KBM-7 (cell line): ENCODE results near the gene SERTM1.

Experiments used
- DNase-seq: peaks from one replicate; pipeline ENCODE4 v3.0.0-alpha.2; 2015
- in situ Hi-C: fragments of 300-500 bp; cut with MboI; formaldehyde crosslinking; loops from 2 replicates; pipeline ENCODE4 v1.14.3; 2020; ENCODE audit warnings: low sequenced_read_pairs, low pct_unique_long_range_greater_than_20kb, mixed read lengths

The SERTM1 gene

DNA sequence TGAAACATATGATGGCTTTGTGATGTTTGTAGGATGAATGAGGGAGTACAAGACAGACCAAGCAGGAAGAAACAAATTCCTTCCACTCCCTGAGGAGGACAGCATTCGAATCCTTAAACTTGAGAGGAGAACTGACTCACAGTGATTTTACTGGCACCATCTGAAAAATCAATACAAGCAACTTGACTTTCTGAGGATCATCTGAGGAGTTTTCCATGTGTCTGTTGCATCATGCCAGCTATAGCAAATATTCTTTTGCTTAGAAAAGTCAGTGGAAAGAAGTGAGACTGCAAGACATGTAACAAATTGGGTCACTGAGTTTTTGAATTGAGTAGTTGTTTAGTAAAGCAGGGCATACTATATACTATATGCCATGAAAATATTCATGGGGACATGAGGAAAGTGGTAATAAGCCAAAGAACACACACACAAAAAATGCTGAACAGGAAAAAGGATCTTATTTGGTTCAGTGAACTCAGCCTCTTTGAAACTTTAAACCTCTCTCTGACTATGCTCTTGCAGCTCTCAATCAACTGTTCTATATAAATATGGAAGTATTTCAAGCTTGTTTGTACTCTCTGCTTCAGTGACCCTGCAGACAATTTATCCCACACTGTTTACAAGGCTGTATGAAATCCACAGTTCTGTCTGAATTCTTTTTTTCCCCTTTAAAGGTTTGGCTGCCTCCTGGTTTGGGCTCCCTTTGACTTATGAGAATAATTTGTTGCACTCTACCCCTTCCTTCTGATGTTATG, 35.5 kb downstream of the SERTM1 start:
- no peak for DNase-seq
- in situ Hi-C loops, result no loop called here

- DNase-seq, result no peak
- in situ Hi-C loops, result no loop called here
Measured at GRCh38 chr13:36710396-36710795, 36.6 kb downstream of the SERTM1 start.

DNA sequence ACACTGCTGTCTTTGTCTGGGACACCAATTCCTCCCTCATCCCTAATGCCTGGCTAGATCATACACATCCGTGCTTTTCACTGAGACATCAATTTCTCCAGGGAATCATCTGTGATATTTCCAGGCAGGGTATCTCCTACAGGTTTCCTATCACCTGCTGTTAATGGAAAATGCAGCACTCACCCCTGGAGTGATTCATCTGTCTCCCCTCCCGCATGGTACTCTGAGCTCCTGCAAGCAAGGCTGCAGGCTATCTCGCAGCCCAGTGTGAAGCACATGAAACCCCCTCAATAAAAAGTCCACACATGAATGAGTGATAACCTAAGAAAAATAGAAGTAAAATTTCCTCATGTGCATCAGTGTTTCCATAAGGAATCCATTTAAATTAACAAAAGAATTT, 38.5 kb downstream of the SERTM1 start:
- DNase-seq, result no peak
- in situ Hi-C loops, result no loop called here

- DNase-seq, result no peak
- in situ Hi-C loops, result no loop called here
Measured at GRCh38 chr13:36712770-36713169, 39.0 kb downstream of the SERTM1 start.

GRCh38 chr13:36713887-36714286, 40.1 kb downstream of the SERTM1 start:
- in situ Hi-C loops, result no loop called here
- DNase-seq, result no peak

- DNase-seq, result no peak
- in situ Hi-C loops, result no loop called here
Measured at GRCh38 chr13:36715841-36716240, 42.0 kb downstream of the SERTM1 start.

GRCh38 chr13:36717017-36717416, 43.2 kb downstream of the SERTM1 start:
- no peak for DNase-seq
- in situ Hi-C loops, result no loop called here

GRCh38 chr13:36717966-36718545, 44.2 kb downstream of the SERTM1 start:
- in situ Hi-C loops, result no loop called here

DNA sequence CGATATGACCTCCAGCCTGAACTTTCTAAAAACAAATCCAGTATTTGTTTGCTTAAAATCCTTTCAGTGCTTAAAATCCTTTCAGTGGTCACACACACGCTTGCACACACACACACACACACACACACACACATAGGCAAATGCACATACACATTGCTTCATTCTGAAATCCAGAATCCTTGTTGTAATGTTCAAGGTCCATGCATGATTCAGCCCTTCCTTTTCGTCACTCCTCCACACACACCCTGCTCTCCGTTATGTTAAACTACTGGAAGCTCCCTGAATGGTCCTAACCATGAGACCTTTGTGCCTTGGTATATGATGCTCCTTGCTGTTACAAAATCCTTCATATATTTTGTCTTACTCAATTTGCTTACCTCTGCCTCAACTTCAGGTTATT, 44.9 kb downstream of the SERTM1 start:
- in situ Hi-C loops, result no loop called here
- no peak for DNase-seq

More at GRCh38 chr13:36717966-36718545, 44.2 kb downstream of the SERTM1 start:
- DNase-seq, result no peak

DNA sequence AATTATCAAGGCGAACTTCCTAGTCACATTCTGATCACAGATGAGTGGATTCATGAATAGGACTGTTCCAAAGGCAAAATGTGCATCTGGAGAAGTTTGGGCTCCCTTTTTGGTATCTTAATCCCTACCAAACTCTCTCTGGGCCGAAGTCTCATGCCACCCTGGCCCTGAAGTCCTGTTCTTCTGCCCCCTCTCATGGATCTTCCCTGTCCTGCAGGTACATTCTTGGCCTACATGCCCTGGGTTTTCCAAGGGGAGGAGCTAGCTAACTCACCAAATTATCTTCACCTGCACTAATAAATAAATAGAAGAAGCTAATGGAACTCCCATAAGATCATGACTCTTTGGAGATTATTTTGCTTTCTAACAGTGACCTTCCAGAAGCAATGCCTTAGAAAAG, 50.3 kb downstream of the SERTM1 start:
- in situ Hi-C loops, result no loop called here
- no peak for DNase-seq

DNA sequence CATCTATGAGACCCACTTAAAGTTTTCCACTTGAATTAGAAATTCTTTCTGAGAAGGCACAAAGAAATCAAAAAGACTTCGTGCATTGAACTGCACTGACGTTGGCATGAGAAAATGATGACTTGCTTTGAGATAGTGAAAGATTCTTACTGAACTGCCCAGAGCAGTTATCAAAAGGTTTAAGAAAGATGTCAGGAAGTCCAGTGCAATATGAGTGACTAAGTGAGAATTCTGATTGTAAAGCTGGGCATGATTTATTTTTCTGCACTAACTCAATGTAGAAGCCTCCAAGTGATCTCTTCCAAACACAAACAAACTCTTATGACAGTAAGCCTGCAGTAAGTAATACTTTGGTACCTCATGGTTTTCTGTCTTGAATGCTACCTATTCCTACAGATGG, 52.1 kb downstream of the SERTM1 start:
- in situ Hi-C loops, result no loop called here

DNA sequence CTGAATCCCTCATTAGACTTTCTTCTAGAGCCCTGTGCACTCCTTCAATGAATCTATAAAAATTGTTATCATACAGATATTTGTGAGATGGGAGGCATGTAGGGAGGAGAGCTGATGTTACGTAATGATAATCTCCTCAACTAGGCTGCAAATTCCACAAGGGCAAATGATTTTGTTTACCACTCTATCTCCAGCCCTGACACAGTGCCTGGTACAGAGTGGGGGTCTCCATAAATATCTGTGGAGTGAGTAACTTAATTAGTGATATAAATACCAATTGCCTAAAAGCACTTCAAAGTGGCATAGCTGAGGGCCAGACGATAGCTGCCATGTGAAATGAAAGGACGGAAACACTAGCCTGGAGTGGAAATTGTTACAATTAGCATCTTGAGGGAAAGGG, 54.2 kb downstream of the SERTM1 start:
- DNase-seq, result no peak
- in situ Hi-C loops, result no loop called here

More for the DNA sequence above, 52.1 kb downstream of the SERTM1 start:
- DNase-seq, result no peak

GRCh38 chr13:36736119-36736726, 62.4 kb downstream of the SERTM1 start:
- peak; percentile 56 for DNase-seq

GRCh38 chr13:36737524-36738083, 63.8 kb downstream of the SERTM1 start:
- DNase-seq, result no peak
- in situ Hi-C loops, result no loop called here

More at GRCh38 chr13:36736119-36736726, 62.4 kb downstream of the SERTM1 start:
- in situ Hi-C loops, result no loop called here

- in situ Hi-C loops, result no loop called here
- no peak for DNase-seq
Measured at GRCh38 chr13:36745436-36745835, 71.6 kb downstream of the SERTM1 start.

DNA sequence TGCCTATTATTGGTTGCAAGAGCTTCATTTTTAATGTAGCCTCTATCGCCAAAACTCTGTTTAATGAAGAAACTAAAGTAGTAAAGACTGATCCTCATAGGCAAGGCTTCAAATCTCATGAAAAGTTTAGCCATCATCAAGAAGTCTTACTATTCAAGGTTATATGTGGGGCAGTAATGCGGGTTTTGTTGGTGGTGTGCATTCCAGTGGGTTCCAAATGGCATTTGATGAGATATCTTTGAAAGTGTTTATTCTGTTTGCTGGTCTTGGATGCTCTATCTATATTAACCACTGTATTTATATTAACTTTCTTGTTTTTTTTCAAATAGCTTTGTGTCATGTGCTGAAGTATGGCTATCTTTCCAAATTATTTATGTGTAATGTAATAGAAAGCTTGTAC, 72.2 kb downstream of the SERTM1 start:
- no peak for DNase-seq

More for the DNA sequence above, 72.2 kb downstream of the SERTM1 start:
- in situ Hi-C loops, result no loop called here
